ENCODE measurements around the gene C1QTNF12.

The C1QTNF12 gene

GRCh38 chr1:1211541-1212441 is 34.7 kb downstream of the C1QTNF12 start:
- H3K9me3 ChIP-seq (ENCODE audit: low read length) = no peaks in the 10 kb centered on the region

GRCh38 chr1:1210726-1211540 is 35.6 kb downstream of the C1QTNF12 start:
- H3K9me3 ChIP-seq (ENCODE audit: low read length) = no peaks in the 10 kb centered on the region
- H3K36me3 ChIP-seq (ENCODE audit: insufficient read depth, low read length) = peaks cover under 1% of the 10 kb centered on the region
- H3K4me3 ChIP-seq (ENCODE audit: low read length) = no peak overlapping the region
- H3K27me3 ChIP-seq (ENCODE audit: insufficient read depth, low read length) = peaks cover 6% of the 10 kb centered on the region
- no peaks in the 10 kb centered on the region for H3K4me1 ChIP-seq (ENCODE audit: insufficient read depth, low read length)
- no peak overlapping the region for H2AFZ ChIP-seq (ENCODE audit: low read depth, low read length)

More at GRCh38 chr1:1211541-1212441, 34.7 kb downstream of the C1QTNF12 start:
- H3K27me3 ChIP-seq (ENCODE audit: insufficient read depth, low read length) = no peaks in the 10 kb centered on the region
- no peaks in the 10 kb centered on the region for H3K4me1 ChIP-seq (ENCODE audit: insufficient read depth, low read length)
- H3K4me3 ChIP-seq (ENCODE audit: low read length) = no peak overlapping the region
- H2AFZ ChIP-seq (ENCODE audit: low read depth, low read length) = no peak overlapping the region
- peaks cover 8% of the 10 kb centered on the region for H3K36me3 ChIP-seq (ENCODE audit: insufficient read depth, low read length)

GRCh38 chr1:1208713-1209433 is 37.6 kb downstream of the C1QTNF12 start:
- Histone ChIP-seq H3K4me3 (ENCODE audit: low read length) (no peak overlapping the region), H3K4me1 (ENCODE audit: insufficient read depth, low read length) (no peaks in the 10 kb centered on the region)

GRCh38 chr1:1207571-1207892 is 39.0 kb downstream of the C1QTNF12 start:
- Histone ChIP-seq H3K9me3 (ENCODE audit: low read length) (no peaks in the 10 kb centered on the region), H3K4me3 (ENCODE audit: low read length) (no peak overlapping the region), H3K4me1 (ENCODE audit: insufficient read depth, low read length) (no peaks in the 10 kb centered on the region), H3K36me3 (ENCODE audit: insufficient read depth, low read length) (no peaks in the 10 kb centered on the region), H3K27me3 (ENCODE audit: insufficient read depth, low read length) (peaks cover 25% of the 10 kb centered on the region), H2AFZ (ENCODE audit: low read depth, low read length) (no peak overlapping the region)

More at GRCh38 chr1:1208713-1209433, 37.6 kb downstream of the C1QTNF12 start:
- Histone ChIP-seq H3K36me3 (ENCODE audit: insufficient read depth, low read length) (no peaks in the 10 kb centered on the region), H3K27me3 (ENCODE audit: insufficient read depth, low read length) (peaks cover 20% of the 10 kb centered on the region), H2AFZ (ENCODE audit: low read depth, low read length) (no peak overlapping the region), H3K9me3 (ENCODE audit: low read length) (no peaks in the 10 kb centered on the region)

- no peak overlapping the region for H3K4me3 ChIP-seq (ENCODE audit: low read length)
- no peaks in the 10 kb centered on the region for H3K9me3 ChIP-seq (ENCODE audit: low read length)
- H3K27me3 ChIP-seq (ENCODE audit: insufficient read depth, low read length) = peaks cover 25% of the 10 kb centered on the region
- no peaks in the 10 kb centered on the region for H3K4me1 ChIP-seq (ENCODE audit: insufficient read depth, low read length)
- no peaks in the 10 kb centered on the region for H3K36me3 ChIP-seq (ENCODE audit: insufficient read depth, low read length)
- no peak overlapping the region for H2AFZ ChIP-seq (ENCODE audit: low read depth, low read length)
Measured at GRCh38 chr1:1206966-1207531, 39.5 kb downstream of the C1QTNF12 start.

GRCh38 chr1:1206376-1206965 is 40.1 kb downstream of the C1QTNF12 start, which contains the start of gene TNFRSF18:
TSS of gene TNFRSF18 (minus strand) at chr1:1206592. CDS start at chr1:1206571, 21 bp downstream.
- H3K4me1 ChIP-seq (ENCODE audit: insufficient read depth, low read length) = no peaks in the 10 kb centered on the region
- no peaks in the 10 kb centered on the region for H3K9me3 ChIP-seq (ENCODE audit: low read length)
- no peak within 1 kb of the TSS for H3K4me3 ChIP-seq (ENCODE audit: low read length)
- peaks cover 25% of the 10 kb centered on the region for H3K27me3 ChIP-seq (ENCODE audit: insufficient read depth, low read length)
- no peaks in the 10 kb centered on the region for H3K36me3 ChIP-seq (ENCODE audit: insufficient read depth, low read length)
- H2AFZ ChIP-seq (ENCODE audit: low read depth, low read length) = no peak within 1 kb of the TSS

- no peak overlapping the region for H2AFZ ChIP-seq (ENCODE audit: low read depth, low read length)
- H3K27me3 ChIP-seq (ENCODE audit: insufficient read depth, low read length) = peaks cover 25% of the 10 kb centered on the region
Measured at GRCh38 chr1:1205769-1206375, 40.6 kb downstream of the C1QTNF12 start.

GRCh38 chr1:1204998-1205768 is 41.3 kb downstream of the C1QTNF12 start:
- Histone ChIP-seq H3K4me3 (ENCODE audit: low read length) (no peak overlapping the region), H3K4me1 (ENCODE audit: insufficient read depth, low read length) (peaks cover 4% of the 10 kb centered on the region), H3K27me3 (ENCODE audit: insufficient read depth, low read length) (peaks cover 29% of the 10 kb centered on the region), H2AFZ (ENCODE audit: low read depth, low read length) (no peak overlapping the region), H3K36me3 (ENCODE audit: insufficient read depth, low read length) (no peaks in the 10 kb centered on the region), H3K9me3 (ENCODE audit: low read length) (no peaks in the 10 kb centered on the region)

More at GRCh38 chr1:1205769-1206375, 40.6 kb downstream of the C1QTNF12 start:
- peaks cover 2% of the 10 kb centered on the region for H3K4me1 ChIP-seq (ENCODE audit: insufficient read depth, low read length)
- no peak overlapping the region for H3K4me3 ChIP-seq (ENCODE audit: low read length)
- H3K9me3 ChIP-seq (ENCODE audit: low read length) = no peaks in the 10 kb centered on the region
- no peaks in the 10 kb centered on the region for H3K36me3 ChIP-seq (ENCODE audit: insufficient read depth, low read length)

- H2AFZ ChIP-seq (ENCODE audit: low read depth, low read length) = no peak overlapping the region
- H3K9me3 ChIP-seq (ENCODE audit: low read length) = no peaks in the 10 kb centered on the region
- H3K36me3 ChIP-seq (ENCODE audit: insufficient read depth, low read length) = no peaks in the 10 kb centered on the region
- H3K4me3 ChIP-seq (ENCODE audit: low read length) = no peak overlapping the region
- peaks cover 35% of the 10 kb centered on the region for H3K27me3 ChIP-seq (ENCODE audit: insufficient read depth, low read length)
- peaks cover 4% of the 10 kb centered on the region for H3K4me1 ChIP-seq (ENCODE audit: insufficient read depth, low read length)
Measured at GRCh38 chr1:1204425-1204920, 42.0 kb downstream of the C1QTNF12 start.

GRCh38 chr1:1203561-1204424 is 42.7 kb downstream of the C1QTNF12 start:
- Histone ChIP-seq H3K36me3 (ENCODE audit: insufficient read depth, low read length) (no peaks in the 10 kb centered on the region), H3K4me1 (ENCODE audit: insufficient read depth, low read length) (peaks cover 4% of the 10 kb centered on the region), H2AFZ (ENCODE audit: low read depth, low read length) (no peak overlapping the region), H3K27me3 (ENCODE audit: insufficient read depth, low read length) (peaks cover 39% of the 10 kb centered on the region), H3K9me3 (ENCODE audit: low read length) (no peaks in the 10 kb centered on the region), H3K4me3 (ENCODE audit: low read length) (no peak overlapping the region)

All from neuron (in vitro differentiated cells).